Measurements from ENCODE around the gene PEX14.

DNA sequence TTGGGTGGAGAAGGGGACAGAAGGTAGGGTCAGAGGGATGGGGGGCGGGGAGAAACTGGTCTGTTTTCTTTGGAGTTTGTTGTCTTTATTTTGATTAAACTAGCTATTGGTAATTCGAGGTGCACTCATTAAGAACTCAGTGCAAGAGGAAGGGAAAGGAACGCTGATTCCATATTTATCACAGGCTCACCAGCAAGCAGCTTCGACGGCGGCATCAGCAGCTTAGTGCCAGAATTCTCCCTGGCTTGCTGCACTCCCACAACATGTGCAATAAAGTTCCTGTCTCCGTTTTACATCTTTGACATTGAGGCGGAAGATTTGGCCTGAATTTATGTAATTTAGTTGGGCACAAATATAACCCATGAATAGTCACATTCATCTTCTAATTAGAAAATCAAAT is 57.6 kb downstream of the PEX14 start:
- TF ChIP-seq, protein P1, sequence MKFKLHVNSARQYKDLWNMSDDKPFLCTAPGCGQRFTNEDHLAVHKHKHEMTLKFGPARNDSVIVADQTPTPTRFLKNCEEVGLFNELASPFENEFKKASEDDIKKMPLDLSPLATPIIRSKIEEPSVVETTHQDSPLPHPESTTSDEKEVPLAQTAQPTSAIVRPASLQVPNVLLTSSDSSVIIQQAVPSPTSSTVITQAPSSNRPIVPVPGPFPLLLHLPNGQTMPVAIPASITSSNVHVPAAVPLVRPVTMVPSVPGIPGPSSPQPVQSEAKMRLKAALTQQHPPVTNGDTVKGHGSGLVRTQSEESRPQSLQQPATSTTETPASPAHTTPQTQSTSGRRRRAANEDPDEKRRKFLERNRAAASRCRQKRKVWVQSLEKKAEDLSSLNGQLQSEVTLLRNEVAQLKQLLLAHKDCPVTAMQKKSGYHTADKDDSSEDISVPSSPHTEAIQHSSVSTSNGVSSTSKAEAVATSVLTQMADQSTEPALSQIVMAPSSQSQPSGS (CRISPR knock-in tag; IDR thresholded peaks at IDR 0.05; ENCODE audit: borderline replicate concordance, low read depth): no peak
- TF ChIP-seq, protein P2, sequence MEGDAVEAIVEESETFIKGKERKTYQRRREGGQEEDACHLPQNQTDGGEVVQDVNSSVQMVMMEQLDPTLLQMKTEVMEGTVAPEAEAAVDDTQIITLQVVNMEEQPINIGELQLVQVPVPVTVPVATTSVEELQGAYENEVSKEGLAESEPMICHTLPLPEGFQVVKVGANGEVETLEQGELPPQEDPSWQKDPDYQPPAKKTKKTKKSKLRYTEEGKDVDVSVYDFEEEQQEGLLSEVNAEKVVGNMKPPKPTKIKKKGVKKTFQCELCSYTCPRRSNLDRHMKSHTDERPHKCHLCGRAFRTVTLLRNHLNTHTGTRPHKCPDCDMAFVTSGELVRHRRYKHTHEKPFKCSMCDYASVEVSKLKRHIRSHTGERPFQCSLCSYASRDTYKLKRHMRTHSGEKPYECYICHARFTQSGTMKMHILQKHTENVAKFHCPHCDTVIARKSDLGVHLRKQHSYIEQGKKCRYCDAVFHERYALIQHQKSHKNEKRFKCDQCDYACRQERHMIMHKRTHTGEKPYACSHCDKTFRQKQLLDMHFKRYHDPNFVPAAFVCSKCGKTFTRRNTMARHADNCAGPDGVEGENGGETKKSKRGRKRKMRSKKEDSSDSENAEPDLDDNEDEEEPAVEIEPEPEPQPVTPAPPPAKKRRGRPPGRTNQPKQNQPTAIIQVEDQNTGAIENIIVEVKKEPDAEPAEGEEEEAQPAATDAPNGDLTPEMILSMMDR (IDR thresholded peaks at IDR 0.05): no peak
- no peak for TF ChIP-seq ZNF232 (CRISPR knock-in tag; IDR thresholded peaks at IDR 0.05)
- TF ChIP-seq, protein P3, sequence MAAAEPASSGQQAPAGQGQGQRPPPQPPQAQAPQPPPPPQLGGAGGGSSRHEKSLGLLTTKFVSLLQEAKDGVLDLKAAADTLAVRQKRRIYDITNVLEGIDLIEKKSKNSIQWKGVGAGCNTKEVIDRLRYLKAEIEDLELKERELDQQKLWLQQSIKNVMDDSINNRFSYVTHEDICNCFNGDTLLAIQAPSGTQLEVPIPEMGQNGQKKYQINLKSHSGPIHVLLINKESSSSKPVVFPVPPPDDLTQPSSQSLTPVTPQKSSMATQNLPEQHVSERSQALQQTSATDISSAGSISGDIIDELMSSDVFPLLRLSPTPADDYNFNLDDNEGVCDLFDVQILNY (CRISPR knock-in tag; IDR thresholded peaks at IDR 0.05): no peak
- TF ChIP-seq, protein P4, sequence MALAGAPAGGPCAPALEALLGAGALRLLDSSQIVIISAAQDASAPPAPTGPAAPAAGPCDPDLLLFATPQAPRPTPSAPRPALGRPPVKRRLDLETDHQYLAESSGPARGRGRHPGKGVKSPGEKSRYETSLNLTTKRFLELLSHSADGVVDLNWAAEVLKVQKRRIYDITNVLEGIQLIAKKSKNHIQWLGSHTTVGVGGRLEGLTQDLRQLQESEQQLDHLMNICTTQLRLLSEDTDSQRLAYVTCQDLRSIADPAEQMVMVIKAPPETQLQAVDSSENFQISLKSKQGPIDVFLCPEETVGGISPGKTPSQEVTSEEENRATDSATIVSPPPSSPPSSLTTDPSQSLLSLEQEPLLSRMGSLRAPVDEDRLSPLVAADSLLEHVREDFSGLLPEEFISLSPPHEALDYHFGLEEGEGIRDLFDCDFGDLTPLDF (CRISPR knock-in tag; IDR thresholded peaks at IDR 0.05): no peak
- TF ChIP-seq, protein P5, sequence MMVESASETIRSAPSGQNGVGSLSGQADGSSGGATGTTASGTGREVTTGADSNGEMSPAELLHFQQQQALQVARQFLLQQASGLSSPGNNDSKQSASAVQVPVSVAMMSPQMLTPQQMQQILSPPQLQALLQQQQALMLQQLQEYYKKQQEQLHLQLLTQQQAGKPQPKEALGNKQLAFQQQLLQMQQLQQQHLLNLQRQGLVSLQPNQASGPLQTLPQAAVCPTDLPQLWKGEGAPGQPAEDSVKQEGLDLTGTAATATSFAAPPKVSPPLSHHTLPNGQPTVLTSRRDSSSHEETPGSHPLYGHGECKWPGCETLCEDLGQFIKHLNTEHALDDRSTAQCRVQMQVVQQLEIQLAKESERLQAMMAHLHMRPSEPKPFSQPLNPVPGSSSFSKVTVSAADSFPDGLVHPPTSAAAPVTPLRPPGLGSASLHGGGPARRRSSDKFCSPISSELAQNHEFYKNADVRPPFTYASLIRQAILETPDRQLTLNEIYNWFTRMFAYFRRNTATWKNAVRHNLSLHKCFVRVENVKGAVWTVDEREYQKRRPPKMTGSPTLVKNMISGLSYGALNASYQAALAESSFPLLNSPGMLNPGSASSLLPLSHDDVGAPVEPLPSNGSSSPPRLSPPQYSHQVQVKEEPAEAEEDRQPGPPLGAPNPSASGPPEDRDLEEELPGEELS (CRISPR knock-in tag; IDR thresholded peaks at IDR 0.05): no peak
- no peak for TF ChIP-seq NR2C2 (CRISPR knock-in tag; IDR thresholded peaks at IDR 0.05)
- no peak for TF ChIP-seq SMAD4 (CRISPR knock-in tag; IDR thresholded peaks at IDR 0.05)
- TF ChIP-seq, protein P6, sequence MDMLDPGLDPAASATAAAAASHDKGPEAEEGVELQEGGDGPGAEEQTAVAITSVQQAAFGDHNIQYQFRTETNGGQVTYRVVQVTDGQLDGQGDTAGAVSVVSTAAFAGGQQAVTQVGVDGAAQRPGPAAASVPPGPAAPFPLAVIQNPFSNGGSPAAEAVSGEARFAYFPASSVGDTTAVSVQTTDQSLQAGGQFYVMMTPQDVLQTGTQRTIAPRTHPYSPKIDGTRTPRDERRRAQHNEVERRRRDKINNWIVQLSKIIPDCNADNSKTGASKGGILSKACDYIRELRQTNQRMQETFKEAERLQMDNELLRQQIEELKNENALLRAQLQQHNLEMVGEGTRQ (CRISPR knock-in tag; IDR thresholded peaks at IDR 0.05): no peak
- TF ChIP-seq, protein P7, sequence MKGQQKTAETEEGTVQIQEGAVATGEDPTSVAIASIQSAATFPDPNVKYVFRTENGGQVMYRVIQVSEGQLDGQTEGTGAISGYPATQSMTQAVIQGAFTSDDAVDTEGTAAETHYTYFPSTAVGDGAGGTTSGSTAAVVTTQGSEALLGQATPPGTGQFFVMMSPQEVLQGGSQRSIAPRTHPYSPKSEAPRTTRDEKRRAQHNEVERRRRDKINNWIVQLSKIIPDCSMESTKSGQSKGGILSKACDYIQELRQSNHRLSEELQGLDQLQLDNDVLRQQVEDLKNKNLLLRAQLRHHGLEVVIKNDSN (CRISPR knock-in tag; IDR thresholded peaks at IDR 0.05): no peak
- no peak for TF ChIP-seq ZNF263 (CRISPR knock-in tag; IDR thresholded peaks at IDR 0.05; ENCODE audit: low read depth)

Data from WTC11 (cell line).